GM06990 (cell line): ENCODE results near the gene BLOC1S4.

Experiments used
- DNase-seq: peaks from one replicate; pipeline ENCODE4 v3.0.0-alpha.2; 2011; ENCODE audit not compliant: insufficient read length; ENCODE audit errors: extremely low read depth
- H3K27me3 ChIP-seq: replicated peaks from 2 replicates; pipeline ENCODE4 v1.6.0; 2011; ENCODE audit warnings: low read length; ENCODE audit not compliant: control insufficient read depth, insufficient read depth
- H3K36me3 ChIP-seq: 2 replicates; pipeline ENCODE4 v1.5.1; 2011; ENCODE audit warnings: low read length; ENCODE audit not compliant: control insufficient read depth, insufficient read depth
- H3K4me3 ChIP-seq: replicated peaks from 2 replicates; pipeline ENCODE4 v1.5.1; 2011; ENCODE audit warnings: low read depth, mild to moderate bottlenecking, control low read depth, low read length
- CTCF ChIP-seq: IDR thresholded peaks from 2 replicates; pipeline ENCODE4 v1.5.1; 2011; ENCODE audit warnings: low read length, control low read depth, mild to moderate bottlenecking, inconsistent platforms; ENCODE audit not compliant: insufficient read depth, poor library complexity, severe bottlenecking

The BLOC1S4 gene

GRCh38 chr4:6734165-6734786 lies 18.3 kb downstream of the BLOC1S4 start:
- no peak for TF ChIP-seq CTCF
- Histone ChIP-seq H3K27me3 (no peaks in the 10 kb centered on the region), H3K4me3 (no peak overlapping the region), H3K36me3 (no peaks in the 10 kb centered on the region)
- DNase-seq, result no peak

GRCh38 chr4:6739920-6740319 lies 23.9 kb downstream of the BLOC1S4 start:
- DNase-seq, result no peak
- no peak for TF ChIP-seq CTCF
- no peaks in the 10 kb centered on the region for H3K36me3 ChIP-seq
- H3K4me3 ChIP-seq, result no peak overlapping the region
- no peaks in the 10 kb centered on the region for H3K27me3 ChIP-seq

GRCh38 chr4:6740347-6740746 lies 24.4 kb downstream of the BLOC1S4 start:
- DNase-seq, result no peak
- Histone ChIP-seq H3K4me3 (no peak overlapping the region), H3K36me3 (no peaks in the 10 kb centered on the region), H3K27me3 (no peaks in the 10 kb centered on the region)
- TF ChIP-seq CTCF, result no peak

- no peak for DNase-seq
- Histone ChIP-seq H3K4me3 (no peak overlapping the region), H3K27me3 (no peaks in the 10 kb centered on the region), H3K36me3 (no peaks in the 10 kb centered on the region)
- no peak for TF ChIP-seq CTCF
Observed at GRCh38 chr4:6742507-6742906, 26.5 kb downstream of the BLOC1S4 start.

- DNase-seq, result no peak
- TF ChIP-seq CTCF, result no peak
- no peaks in the 10 kb centered on the region for H3K27me3 ChIP-seq
- H3K36me3 ChIP-seq, result no peaks in the 10 kb centered on the region
- no peak overlapping the region for H3K4me3 ChIP-seq
Observed at GRCh38 chr4:6742989-6743388, 27.0 kb downstream of the BLOC1S4 start.
